ENCODE data around the gene CNNM4. TPM values are rescaled to one million over a fixed set of nuclear protein-coding genes. Genes with fewer than 3 reads are reported as not detected.

Gene CNNM4
- total RNA-seq, 1 donor from 2014 or later, result 9.9 TPM

GRCh38 chr2:96857667-96858372 is 97.1 kb downstream of the CNNM4 start, which contains the start of gene ANKRD39:
Gene ANKRD39, minus strand, starts transcription at chr2:96858016. Its CDS starts 29 bp downstream, at chr2:96857987.
- Mint-ChIP-seq H3K4me1 (ENCODE audit: low read depth) (peaks cover 26% of the 10 kb centered on the region), H3K36me3 (ENCODE audit: low read depth) (peaks cover 15% of the 10 kb centered on the region), H3K9me3 (no peaks in the 10 kb centered on the region), H3K4me3 (peak within 1 kb of the TSS; percentile 85), H3K27me3 (ENCODE audit: insufficient read depth) (no peaks in the 10 kb centered on the region), H3K27ac (peak within 1 kb of the TSS; percentile 88)
- peak; percentile 99 for DNase-seq (ENCODE audit: low spot score)
- intact Hi-C loops (cut with micrococcal nuclease), result loop anchor here (1.0 to 5.0 kb wide), 12 partner anchors 8 to 551 kb away; partner anchors contain the start of genes CNNM3, CNNM4, KANSL3 and LMAN2L

GRCh38 chr2:96859099-96859649 is 98.5 kb downstream of the CNNM4 start:
- Mint-ChIP-seq H3K9me3 (no peaks in the 10 kb centered on the region), H3K4me3 (peak overlapping the region; percentile 69), H3K36me3 (ENCODE audit: low read depth) (peaks cover 11% of the 10 kb centered on the region), H3K27ac (peak overlapping the region; percentile 52), H3K4me1 (ENCODE audit: low read depth) (peaks cover 26% of the 10 kb centered on the region), H3K27me3 (ENCODE audit: insufficient read depth) (no peaks in the 10 kb centered on the region)
- DNase-seq (ENCODE audit: low spot score), result no peak
- intact Hi-C loops (cut with micrococcal nuclease), result loop anchor here (5.0 kb wide), 5 partner anchors 97 to 552 kb away; partner anchors contain the start of genes CNNM4, KANSL3, LMAN2L and SNRNP200

GRCh38 chr2:96859681-96860064 is 99.0 kb downstream of the CNNM4 start:
- intact Hi-C loops (cut with micrococcal nuclease), result loop anchor here (5.0 kb wide), 5 partner anchors 97 to 552 kb away; partner anchors contain the start of genes CNNM4, KANSL3, LMAN2L and SNRNP200
- DNase-seq (ENCODE audit: low spot score), result no peak
- Mint-ChIP-seq H3K9me3 (no peaks in the 10 kb centered on the region), H3K36me3 (ENCODE audit: low read depth) (peaks cover 10% of the 10 kb centered on the region), H3K27me3 (ENCODE audit: insufficient read depth) (no peaks in the 10 kb centered on the region), H3K4me3 (peak overlapping the region; percentile 53), H3K27ac (no peak overlapping the region), H3K4me1 (ENCODE audit: low read depth) (peaks cover 26% of the 10 kb centered on the region)

- H3K27ac Mint-ChIP-seq, result no peak overlapping the region
Measured at GRCh38 chr2:96860065-96861029, 99.6 kb downstream of the CNNM4 start.

GRCh38 chr2:96861074-96861473 is 100.4 kb downstream of the CNNM4 start:
- Mint-ChIP-seq H3K4me3 (no peak overlapping the region), H3K36me3 (ENCODE audit: low read depth) (peaks cover 13% of the 10 kb centered on the region), H3K4me1 (ENCODE audit: low read depth) (peaks cover 20% of the 10 kb centered on the region), H3K27me3 (ENCODE audit: insufficient read depth) (no peaks in the 10 kb centered on the region), H3K27ac (no peak overlapping the region), H3K9me3 (no peaks in the 10 kb centered on the region)
- DNase-seq (ENCODE audit: low spot score), result no peak
- intact Hi-C loops (cut with micrococcal nuclease), result no loop called here

More at GRCh38 chr2:96860065-96861029, 99.6 kb downstream of the CNNM4 start:
- no peaks in the 10 kb centered on the region for H3K9me3 Mint-ChIP-seq
- H3K4me1 Mint-ChIP-seq (ENCODE audit: low read depth), result peaks cover 21% of the 10 kb centered on the region
- intact Hi-C loops (cut with micrococcal nuclease), result no loop called here
- no peak overlapping the region for H3K4me3 Mint-ChIP-seq
- H3K27me3 Mint-ChIP-seq (ENCODE audit: insufficient read depth), result no peaks in the 10 kb centered on the region
- no peak for DNase-seq (ENCODE audit: low spot score)
- H3K36me3 Mint-ChIP-seq (ENCODE audit: low read depth), result peaks cover 9% of the 10 kb centered on the region

Other genes starting within 250 kb of the CNNM4 start
- gene ARID5A, start 224.2 kb upstream of the CNNM4 start, total RNA-seq, result 233 and 240 TPM in 2 replicates
- 51.8 and 55.0 TPM in 2 replicates for gene KANSL3, start 122.6 kb upstream of the CNNM4 start, total RNA-seq
- not detected in 2 replicates for gene FER1L5, start 118.1 kb upstream of the CNNM4 start, total RNA-seq
- gene LMAN2L, start 20.8 kb upstream of the CNNM4 start, total RNA-seq, result 5.6 and 6.0 TPM in 2 replicates
- gene CNNM3, start 55.4 kb downstream of the CNNM4 start, total RNA-seq, result 26.1 and 31.4 TPM in 2 replicates
- gene ANKRD23, start 83.1 kb downstream of the CNNM4 start, total RNA-seq, result 8.2 and 8.8 TPM in 2 replicates
- 40.8 and 41.1 TPM in 2 replicates for gene ANKRD39, start 97.1 kb downstream of the CNNM4 start, total RNA-seq
- 18.7 and 20.6 TPM in 2 replicates for gene SEMA4C, start 109.2 kb downstream of the CNNM4 start, total RNA-seq
- gene FAM178B, start 225.7 kb downstream of the CNNM4 start, total RNA-seq, result not detected in 2 replicates